Vagina (tissue), 2 donors: ENCODE measurements around the gene SNRPA1.

ENCODE experiments used
- CTCF ChIP-seq, 3 experiments: fragments of 450-650 bp in 2 of 3; fragments of 200-600 bp in 1 of 3; sonication (generic) in 1 of 3; IDR thresholded peaks; one replicate each; pipeline ENCODE4 v1.5.1; 2017 to 2019; ENCODE audit warnings: antibody characterized with exemption in 3 of 3, mild to moderate bottlenecking in 2 of 3, moderate library complexity in 2 of 3
- POLR2A ChIP-seq, 2 donors: fragments of 450-650 bp; IDR thresholded peaks; one replicate each; pipeline ENCODE4 v1.6.1; 2017; ENCODE audit warnings: antibody characterized with exemption in 2 of 2, mild to moderate bottlenecking in 2 of 2, moderate library complexity in 2 of 2
- POLR2AphosphoS5 ChIP-seq, 2 donors: sonication (generic); formaldehyde crosslinking; IDR thresholded peaks; one replicate each; pipeline ENCODE4 v1.9.0; 2017; ENCODE audit warnings: antibody characterized with exemption in 2 of 2, mild to moderate bottlenecking in 2 of 2, low read depth in 1 of 2; ENCODE audit not compliant: insufficient read depth in 1 of 2

- TF ChIP-seq CTCF (IDR thresholded peaks at IDR 0.05) (no peak), POLR2AphosphoS5 (IDR thresholded peaks at IDR 0.05; ENCODE audit: insufficient read depth in 1 of 2, low read depth in 1 of 2) (no peak), POLR2A (IDR thresholded peaks at IDR 0.05) (no peak)
Measured at GRCh38 chr15:101255051-101255395, 40.0 kb downstream of the SNRPA1 start.
